ENCODE data around the gene PVR.
"Not testable (repeated sequence)": the region's sequence is repeated elsewhere in the genome, so short reads cannot be mapped to it uniquely, and the experiment has no call there.

The PVR gene

DNA sequence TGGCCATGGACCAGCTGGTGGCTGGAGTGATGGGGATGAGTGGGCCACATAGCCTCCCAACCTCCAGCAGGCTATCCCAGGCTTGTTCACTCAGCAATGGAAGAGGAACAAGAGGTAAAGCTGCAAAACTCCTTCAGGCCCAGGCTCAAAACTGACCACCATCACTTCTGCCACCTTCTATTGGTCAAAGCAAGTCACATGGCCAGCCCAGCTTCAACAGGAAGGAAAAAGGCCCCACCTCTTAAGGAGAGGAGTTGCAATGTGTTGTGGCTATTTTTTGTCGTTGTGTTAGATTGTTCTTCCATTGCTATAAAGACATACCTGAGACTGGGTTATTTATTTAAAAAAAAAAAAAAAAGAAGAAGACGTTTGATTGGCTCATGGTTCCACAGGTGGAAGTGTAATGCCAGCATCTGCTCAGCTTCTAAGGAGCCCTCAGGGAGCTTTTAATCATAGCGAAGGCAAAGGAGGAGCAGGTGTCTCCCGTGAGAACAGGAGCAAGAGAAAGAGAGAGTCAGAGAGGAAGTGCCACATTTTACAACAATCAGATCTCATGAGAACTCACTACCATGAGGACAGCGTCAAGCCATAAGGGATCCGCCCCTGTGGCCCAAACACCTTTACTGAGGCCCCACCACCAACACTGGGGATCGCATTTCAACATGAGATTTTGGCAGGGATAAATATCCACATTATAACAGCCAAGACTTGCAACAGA is 24.9 kb upstream of the PVR start:
- no peak for DNase-seq (ENCODE audit: low spot score)

DNA sequence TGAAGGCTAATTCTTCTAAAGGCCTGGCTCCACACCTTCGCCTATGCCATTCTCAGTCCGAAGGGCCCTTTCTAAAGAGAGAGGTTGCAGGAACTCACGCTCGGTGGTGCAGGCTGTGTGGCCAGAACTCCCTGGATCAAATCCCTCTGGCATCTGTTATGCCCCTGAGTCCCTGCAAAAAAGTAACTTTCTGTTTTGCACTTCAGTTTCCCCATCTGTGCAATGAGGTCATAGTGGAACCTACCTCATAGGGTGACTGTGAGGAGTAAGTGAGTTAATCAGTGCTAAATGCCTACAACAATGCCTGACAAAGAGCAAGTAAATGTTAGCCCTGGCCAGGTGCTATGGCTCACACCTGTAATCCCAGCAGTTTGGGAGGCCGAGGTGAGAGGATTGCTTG is 23.0 kb upstream of the PVR start:
- DNase-seq (ENCODE audit: low spot score) = no peak

DNA sequence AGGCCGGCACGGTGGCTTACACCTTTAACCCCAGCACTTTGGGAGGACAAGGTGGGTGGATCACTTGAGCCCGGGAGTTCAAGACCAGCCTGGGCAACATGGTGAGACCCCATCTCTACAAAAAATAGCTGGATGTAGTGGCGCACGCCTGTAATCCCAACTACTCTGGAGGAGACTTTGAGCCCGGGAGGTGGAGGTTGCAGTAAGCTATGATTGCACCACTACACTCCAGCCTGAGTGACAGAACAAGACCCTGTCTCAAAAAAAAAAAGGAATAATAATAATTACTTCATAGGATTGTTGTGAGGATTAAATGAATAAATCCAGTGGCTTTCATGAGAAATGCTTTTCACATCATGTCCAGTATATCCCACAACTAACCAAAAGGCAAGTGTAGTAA is 22.3 kb upstream of the PVR start:
- no peak for DNase-seq (ENCODE audit: low spot score)

DNA sequence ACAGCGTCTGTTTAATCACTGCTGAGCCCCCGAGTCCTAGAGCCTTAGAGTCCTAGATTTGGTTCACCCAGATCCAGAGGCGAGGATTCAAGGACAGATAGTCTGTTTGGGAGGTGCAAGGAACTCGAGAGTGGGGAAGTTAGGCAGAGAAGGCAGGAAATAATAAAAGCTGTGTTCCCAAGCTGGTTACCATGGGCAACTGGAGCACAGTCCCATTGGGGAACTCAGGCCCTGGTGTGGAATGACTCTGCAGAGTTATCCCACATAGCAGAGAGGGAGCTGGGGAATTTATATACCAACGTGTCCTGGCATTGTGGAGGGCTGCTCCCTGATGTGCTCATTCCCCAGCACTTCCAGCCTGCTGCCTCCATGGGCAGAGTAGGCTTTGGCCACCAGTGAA is 20.6 kb upstream of the PVR start:
- DNase-seq (ENCODE audit: low spot score) = no peak

DNA sequence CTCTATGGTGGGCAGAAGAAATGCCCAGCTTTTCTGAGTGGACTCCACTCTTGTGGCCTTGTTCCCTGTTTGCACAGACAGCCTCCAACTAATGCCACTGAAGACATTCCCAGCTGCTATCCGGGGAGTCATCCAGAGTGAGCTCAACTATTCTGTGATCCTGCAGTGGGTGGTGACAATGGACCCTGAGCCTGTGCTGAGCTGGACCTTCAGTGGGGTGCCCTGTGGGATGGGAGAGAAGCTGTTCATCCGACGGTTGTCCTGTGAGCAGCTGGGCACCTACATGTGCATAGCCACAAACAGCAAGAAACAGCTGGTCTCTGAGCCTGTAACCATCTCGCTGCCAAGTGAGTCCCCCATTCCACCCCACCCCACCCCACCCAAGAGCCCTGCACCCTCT is 20.1 kb upstream of the PVR start:
- DNase-seq (ENCODE audit: low spot score) = no peak

DNA sequence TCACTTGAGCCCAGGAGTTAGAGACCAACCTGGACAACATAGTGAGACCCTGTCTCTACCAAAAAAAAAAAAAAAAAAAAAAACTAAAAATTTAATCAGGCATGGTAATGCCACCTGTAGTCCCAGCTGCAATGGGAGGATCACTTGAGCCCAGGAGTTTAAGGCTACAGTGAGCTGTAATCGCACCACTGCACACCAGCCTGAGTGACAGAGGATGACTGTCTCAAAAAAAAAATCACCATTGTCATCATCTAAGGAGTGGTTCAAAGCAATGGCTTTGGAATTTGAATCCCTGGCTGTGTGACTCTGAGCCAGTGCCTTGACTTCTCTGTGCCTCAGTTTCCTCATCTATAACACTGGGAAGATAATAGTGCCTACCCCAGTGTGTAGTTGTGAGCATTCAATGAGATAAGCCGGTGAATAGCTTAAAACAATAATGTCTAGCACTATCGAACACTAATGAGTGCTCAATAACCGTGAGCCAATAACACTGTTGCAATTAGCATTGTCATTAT is 18.8 kb upstream of the PVR start:
- DNase-seq (ENCODE audit: low spot score) = no peak

DNA sequence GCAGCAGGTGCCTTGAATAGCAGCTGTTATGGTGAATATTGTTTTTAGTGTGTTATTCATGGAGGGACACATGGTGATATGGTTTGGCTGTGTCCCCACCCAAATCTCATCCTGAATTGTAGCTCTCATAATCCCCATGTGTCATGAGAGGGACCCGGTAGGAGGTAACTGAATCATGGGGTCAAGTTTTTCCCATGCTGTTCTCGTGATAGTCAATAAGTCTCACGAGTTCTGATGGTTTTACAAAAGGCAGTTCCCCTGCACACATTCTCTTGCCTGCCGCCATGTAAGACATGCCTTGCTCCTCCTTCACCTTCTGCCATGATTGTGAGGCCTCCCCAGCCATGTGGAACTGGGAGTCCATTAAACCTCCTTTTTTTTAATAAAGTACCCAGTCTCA is 18.1 kb upstream of the PVR start:
- not testable (repeated sequence) for DNase-seq (ENCODE audit: low spot score)

DNA sequence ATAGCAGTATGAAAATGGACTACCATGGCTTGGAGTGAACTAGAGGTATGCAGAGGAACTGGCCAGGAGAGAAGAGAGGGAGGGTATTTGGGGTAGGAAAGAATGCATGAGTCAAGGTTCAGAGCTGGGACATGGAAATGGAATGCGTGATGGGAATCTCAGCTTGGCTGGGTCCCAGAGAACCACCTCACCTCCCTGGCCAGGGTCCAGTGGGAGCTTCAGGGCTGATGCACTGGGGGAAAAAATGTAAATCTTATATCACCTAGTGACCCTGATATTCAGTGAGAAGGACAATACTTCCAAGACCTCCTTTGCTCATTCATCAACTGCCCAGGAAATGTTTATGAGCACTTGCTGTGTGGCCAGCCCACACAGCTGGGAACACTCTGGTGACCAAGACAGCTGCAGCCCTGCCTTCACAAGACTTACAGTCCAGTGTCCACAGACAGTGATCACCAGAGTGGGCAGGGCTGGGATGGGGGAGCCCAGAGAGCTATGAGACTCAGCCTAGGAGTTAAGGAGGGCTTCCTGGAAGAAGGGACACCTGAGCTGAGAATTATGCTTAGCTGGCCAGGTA is 17.6 kb upstream of the PVR start:
- DNase-seq (ENCODE audit: low spot score) = no peak

DNA sequence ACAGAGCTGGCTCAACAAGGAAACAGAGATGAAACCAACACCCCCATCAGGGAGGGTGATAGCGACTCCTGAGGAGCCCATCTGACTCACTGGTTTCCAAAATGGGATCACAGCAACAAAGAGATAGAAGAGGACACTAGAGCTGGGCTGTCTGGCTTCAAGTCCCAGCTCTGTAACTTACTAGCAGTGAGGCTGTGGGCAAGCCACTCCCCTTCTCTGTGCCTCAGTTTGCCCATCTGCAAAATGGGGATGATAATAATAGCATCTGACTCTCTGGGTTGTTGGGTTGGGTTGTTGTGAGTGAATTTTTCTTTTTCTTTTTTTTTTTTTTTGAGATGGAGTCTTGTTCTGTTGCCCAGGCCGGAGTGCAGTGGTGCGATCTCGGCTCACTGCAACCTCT is 16.1 kb upstream of the PVR start:
- no peak for DNase-seq (ENCODE audit: low spot score)

DNA sequence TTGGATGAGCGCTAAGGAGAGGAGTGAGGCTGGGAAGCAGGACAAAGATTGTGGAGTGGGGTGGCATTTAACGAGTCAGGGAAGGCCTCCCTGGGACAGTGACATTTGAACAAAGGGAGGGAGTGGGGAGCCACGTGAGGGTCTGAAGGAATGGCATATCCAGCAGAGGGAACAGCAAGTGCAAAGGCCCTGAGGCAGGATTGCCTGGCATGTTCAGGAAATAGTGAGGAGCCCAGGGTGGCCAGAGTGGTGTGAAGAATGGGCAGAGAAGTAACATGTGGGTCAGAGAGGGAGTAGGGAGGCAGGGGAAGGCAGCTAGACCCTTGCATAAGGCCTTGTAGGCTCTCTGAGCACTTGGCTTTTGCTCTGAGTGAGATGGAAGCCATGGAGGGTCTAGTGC is 14.9 kb upstream of the PVR start:
- no peak for DNase-seq (ENCODE audit: low spot score)

DNA sequence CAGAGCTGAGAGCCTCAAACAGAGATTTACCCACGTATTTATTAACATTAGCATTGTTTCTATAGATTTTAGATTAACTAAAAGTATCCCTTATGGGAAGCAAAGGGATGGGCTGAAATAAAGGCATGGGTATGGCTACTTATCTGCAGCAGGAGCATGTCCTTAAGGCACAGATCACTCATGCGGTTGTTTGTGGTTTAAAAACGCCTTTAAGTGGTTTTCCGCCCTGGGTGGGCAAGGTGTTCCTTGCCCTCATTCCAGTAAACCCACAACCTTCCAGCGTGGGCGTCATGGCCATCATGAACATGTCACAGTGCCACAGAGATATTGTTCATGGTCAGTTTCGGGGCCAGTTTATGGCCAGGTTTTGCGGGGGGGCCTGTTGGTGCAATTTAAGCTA is 12.1 kb upstream of the PVR start:
- not testable (repeated sequence) for DNase-seq (ENCODE audit: low spot score)

DNA sequence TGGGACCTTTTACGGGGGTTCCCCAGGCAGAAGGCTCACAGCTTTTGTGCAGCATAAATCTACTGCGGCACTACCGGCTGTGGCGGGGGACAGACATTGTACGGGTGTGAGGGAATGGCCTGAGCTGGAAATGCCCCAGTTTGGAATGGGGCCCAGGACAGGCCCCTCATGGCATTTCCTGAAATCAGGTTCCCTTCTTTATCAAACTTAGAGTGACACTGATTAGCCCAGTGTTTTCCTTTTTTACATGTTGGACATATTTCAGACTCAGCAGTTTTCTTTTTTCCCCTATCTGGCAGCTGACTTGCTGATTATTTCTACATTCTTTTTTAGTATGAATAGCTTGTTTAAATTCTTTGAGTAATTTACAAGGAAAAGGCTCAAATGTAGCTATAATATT is 9.7 kb upstream of the PVR start:
- not testable (repeated sequence) for DNase-seq (ENCODE audit: low spot score)

DNA sequence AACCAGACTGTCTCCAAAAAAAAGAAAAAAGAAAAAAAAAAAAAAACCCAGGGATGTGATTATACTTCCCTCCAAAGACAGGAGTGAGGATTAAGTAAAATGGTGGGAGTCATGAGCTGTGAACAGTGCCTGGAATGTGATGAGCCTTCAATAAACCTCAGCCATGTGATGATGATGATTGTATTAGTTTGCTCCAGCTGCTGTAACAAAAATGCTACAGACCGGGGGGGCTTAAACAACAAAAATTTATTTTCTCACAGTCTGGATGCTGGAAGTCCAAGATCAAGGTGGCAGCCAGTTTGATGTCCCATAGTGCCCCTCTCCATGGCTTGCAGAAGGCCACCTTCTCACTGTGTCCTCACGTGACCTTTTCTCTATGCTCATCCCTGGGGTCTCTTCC is 8.9 kb upstream of the PVR start:
- DNase-seq (ENCODE audit: low spot score) = no peak

DNA sequence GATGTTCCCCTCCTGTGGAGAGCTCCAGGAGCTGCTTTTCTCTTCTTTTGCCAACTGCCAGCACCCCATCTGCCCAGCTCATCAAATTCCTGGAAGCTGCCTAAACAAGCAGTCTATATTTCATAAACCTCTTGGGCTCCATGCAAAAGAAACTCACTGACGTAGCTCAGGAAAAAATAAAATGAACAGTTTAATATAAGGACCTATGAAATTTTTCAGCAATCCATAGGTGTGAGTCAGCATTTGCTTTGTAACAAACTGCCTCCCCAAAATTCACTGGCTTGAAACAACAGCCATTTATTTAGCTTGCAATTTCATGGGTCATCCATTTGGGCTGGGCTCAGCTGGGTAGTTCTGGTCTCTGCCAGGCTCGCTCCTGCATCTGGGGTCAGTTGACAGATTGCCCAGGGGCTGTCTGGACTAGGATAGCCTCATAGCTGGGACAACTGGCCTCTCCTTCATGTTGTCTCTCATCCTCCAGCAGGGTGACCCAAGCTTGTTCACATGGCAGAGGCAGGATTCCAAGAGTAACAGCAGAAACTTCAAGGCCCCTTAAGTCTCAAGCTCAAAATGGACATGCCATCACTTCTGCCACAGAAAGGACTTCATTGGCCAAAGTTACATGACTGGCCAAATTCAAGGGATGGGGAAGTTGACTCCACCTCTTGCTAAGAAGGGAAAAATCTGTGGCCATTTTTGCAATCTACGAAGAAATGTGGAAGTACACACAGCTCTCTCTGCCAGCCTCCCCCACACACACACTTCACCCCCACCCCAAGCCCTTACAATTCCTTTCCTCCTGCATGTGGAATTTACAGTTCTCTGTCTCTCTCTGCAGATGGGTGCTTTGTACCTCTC is 7.9 kb upstream of the PVR start:
- no peak for DNase-seq (ENCODE audit: low spot score)

DNA sequence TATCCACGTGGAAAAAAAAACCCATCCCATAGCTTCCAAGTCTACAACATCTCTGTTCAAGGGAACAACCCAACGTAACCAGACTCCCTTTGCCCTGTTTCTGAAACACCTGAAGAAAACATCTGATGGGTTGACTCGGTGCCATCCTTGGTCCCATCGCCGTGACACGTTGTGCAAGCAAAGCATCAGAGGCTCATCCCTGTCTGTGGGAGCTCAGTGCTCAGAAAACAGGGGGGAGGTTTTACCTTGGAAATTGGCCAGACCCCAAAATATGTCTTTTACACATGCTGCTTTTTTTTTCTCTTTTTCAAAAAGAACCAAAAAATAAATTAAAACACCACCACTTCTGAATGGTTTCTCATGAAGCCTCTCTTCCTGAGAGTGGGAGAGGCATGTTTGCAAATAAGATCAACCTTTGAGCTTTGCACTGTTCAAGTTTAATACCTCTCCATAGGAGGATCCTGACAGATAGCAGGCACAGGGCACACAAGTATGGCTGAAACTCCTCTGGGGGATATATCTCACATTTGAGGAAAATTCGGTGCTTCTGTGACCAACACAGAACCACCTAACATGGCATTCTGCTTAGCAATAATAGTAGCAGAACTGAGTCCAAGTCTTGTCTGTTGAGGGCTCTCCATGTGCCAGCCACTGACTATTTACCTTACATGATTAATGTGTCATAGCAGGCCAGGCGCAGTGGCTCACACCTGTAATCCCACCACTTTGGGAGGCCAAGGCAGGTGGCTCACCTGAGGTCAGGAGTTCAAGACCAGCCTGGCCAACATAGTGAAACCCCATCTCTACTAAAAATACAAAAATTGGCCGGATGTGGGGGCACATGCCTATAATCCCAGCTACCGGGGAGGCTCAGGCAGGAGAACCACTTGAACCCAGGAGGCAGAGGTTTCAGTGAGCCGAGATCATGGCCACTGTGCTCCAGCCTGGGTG is 7.0 kb upstream of the PVR start:
- peak; percentile 47 for DNase-seq (ENCODE audit: low spot score)

DNA sequence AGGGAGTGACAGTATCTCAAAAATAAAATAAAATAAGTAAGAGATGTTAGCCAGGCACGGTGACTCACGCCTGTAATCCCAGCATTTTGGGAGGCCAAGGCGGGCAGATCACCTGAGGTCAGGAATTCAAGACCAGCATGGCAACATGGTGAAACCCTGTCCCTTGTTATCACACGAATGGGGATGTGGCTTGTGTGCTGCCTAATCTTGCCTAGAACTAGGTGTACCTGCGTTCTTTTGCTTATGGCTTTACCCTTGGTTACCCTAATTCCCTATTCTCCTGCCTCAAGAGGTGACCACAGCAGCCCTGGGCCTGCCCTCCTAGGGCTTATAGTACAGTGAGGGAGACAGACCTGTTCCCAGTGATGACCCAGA is 6.3 kb upstream of the PVR start:
- no peak for DNase-seq (ENCODE audit: low spot score)

DNA sequence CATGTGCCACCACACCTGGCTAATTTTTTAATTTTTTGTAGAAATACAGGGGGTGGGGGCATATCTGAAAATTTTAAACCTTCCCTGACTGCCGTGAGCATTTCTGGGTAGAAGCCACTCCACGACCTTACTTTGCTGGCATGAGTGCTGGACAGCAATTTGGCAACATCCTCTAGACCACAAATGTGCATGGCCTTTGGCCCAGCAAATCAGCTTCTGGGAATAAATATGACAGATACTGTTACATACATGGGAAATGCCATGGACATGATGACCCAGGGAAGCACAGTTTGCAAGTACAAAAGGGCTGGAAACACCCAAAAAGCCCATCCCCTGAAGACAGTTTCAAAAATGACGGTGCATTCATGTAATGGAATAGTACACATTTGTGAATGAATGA is 3.2 kb upstream of the PVR start:
- no peak for DNase-seq (ENCODE audit: low spot score)

DNA sequence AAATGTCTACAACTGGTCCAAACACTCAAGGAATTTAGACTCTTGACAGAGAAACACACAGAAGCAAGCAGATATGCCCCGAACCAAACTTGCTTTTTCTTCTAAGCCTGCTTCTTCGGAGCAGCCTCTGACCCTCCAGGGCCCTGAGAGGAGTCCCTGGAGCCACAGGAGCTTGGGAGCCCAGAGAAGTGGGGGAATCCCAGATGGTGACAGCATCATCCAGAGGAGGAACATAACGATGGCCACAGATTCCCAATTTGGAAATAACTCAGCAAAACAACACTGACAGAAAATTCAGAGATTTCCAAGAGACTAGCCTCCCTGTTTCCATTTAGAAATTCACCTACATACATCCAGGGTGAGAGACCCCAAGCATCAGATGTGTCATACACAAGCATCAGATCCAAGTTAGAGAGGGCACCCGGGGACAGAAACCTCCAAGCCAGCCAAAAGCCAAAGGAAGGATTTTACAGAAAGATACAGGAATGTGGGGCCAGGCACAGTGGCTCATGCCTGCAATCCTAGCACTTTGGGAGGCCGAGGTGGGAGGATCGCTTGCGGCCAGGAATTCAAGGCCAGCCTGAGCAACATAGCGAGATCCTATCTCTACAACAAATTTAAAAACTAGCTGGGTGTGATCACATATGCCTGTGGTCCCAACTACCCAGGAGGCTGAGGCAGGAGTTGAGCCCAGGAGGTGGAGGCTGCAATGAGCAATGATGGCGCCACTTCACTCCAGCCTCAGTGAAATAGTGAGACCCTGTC is 2.0 kb upstream of the PVR start:
- DNase-seq (ENCODE audit: low spot score) = no peak

DNA sequence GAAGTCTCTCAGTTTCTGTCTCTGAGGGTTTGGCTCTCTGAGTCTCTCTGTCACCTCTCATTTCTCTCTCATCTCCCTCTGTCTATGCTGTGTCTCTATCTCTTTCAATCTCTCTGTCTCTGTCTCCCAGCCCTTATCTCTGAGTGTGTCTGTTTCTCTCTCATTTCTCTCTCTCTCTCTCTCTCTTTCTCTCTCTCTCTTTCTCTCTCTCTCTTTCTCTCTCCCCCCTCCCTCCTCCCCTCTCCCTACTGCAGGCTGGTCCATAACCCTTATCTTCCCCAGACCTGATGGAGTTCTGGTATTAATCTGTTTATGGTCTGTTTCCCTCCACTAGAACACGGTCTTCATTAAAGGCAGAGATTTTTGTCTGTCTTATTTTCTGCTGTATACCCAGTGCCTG is 1.3 kb upstream of the PVR start:
- DNase-seq (ENCODE audit: low spot score) = no peak

DNA sequence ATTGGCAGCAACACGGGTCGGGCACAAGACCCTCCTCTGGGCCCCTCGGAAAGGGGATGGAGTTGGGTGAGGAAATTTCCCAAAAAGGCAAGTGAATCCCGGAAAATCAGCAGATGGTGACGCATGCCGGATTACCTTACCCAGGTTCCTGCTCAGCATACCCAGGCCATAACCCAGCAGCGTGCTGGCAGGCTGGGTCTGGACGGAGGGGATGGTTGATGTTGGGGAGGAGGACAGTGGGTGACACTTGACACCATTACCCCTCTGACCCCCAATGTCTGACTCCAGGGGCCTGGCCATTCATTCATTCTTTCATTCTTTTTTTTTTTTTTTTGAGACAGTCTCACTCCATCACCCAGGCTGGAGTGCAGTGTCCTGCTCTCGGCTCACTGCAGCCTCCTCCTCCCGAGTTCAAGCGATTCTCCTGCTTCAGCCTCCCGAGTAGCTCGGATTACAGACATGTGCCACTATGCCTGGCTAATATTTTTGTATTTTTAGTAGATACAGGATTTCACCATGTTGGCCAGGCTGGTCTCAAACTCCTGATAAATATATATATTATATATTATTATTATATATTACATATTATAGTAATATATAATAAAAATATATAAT is 799 bp downstream of the PVR start:
- peak; percentile 64 for DNase-seq (ENCODE audit: low spot score)
